OCI-LY1 (cell line): ENCODE data around the gene TBC1D4.

ENCODE experiments used
- EZH2 ChIP-seq: fragments of 200-600 bp; sonication (generic), shearing (Covaris generic); IDR thresholded peaks from 2 replicates; pipeline ENCODE4 v1.8.0; 2017; ENCODE audit warnings: borderline replicate concordance, mixed run types, mild to moderate bottlenecking, antibody characterized with exemption, low read length, moderate library complexity, mixed read lengths
- TF ChIP-seq, protein P1 (sequence below): fragments of 200-600 bp; sonication (generic), shearing (Covaris generic); IDR thresholded peaks from 2 replicates; pipeline ENCODE4 v1.5.1; 2017; ENCODE audit warnings: mild to moderate bottlenecking, antibody characterized with exemption, low read length, moderate library complexity, mixed read lengths

- TF ChIP-seq, protein P1, sequence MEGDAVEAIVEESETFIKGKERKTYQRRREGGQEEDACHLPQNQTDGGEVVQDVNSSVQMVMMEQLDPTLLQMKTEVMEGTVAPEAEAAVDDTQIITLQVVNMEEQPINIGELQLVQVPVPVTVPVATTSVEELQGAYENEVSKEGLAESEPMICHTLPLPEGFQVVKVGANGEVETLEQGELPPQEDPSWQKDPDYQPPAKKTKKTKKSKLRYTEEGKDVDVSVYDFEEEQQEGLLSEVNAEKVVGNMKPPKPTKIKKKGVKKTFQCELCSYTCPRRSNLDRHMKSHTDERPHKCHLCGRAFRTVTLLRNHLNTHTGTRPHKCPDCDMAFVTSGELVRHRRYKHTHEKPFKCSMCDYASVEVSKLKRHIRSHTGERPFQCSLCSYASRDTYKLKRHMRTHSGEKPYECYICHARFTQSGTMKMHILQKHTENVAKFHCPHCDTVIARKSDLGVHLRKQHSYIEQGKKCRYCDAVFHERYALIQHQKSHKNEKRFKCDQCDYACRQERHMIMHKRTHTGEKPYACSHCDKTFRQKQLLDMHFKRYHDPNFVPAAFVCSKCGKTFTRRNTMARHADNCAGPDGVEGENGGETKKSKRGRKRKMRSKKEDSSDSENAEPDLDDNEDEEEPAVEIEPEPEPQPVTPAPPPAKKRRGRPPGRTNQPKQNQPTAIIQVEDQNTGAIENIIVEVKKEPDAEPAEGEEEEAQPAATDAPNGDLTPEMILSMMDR, result no peak
- no peak for TF ChIP-seq EZH2
Observed at GRCh38 chr13:75365724-75366173, 116.2 kb downstream of the TBC1D4 start.
